Measurements from ENCODE around the gene RTN4R.

GRCh38 chr22:20219667-20220628 is 48.2 kb downstream of the RTN4R start:
- no peak for TF ChIP-seq CTCF (conservative IDR thresholded peaks at IDR 0.05 in 1 of 2, IDR thresholded peaks at IDR 0.05 in 1 of 2; ENCODE audit: low read depth in 1 of 2, low read length in 2 of 2)
- no peak for TF ChIP-seq EZH2 (IDR thresholded peaks at IDR 0.05; ENCODE audit: low read length, missing control alignments)

Measured in fibroblast of lung (primary cell).